PFSK-1 (cell line): ENCODE results near the gene NUDT3.

Experiments
- FOXP2 ChIP-seq: optimal IDR thresholded peaks from 2 replicates; pipeline ENCODE3; 2011; ENCODE audit warnings: borderline replicate concordance, control low read depth, inconsistent platforms; ENCODE audit not compliant: insufficient read depth; ENCODE audit errors: extremely low read length, extremely low read depth
- POLR2AphosphoS5 ChIP-seq: IDR thresholded peaks from 2 replicates; pipeline ENCODE4 v1.6.1; 2012; ENCODE audit warnings: low read depth, mild to moderate bottlenecking, control low read depth, low read length, moderate library complexity
- REST ChIP-seq, 2 experiments: IDR thresholded peaks; 2 replicates each; pipeline versions ENCODE4 v1.6.1 to v1.8.0; 2011 to 2012; ENCODE audit warnings: low read depth in 2 of 2, low read length in 2 of 2, control low read depth in 1 of 2, inconsistent platforms in 1 of 2, mild to moderate bottlenecking in 1 of 2, moderate library complexity in 1 of 2; ENCODE audit not compliant: insufficient read depth in 1 of 2
- SIN3A ChIP-seq: IDR thresholded peaks from 2 replicates; pipeline ENCODE4 v1.6.1; 2012; ENCODE audit warnings: mild to moderate bottlenecking, low read length, moderate library complexity, borderline replicate concordance; ENCODE audit not compliant: insufficient read depth
- TAF1 ChIP-seq: IDR thresholded peaks from 2 replicates; pipeline ENCODE4 v1.6.1; 2012; ENCODE audit warnings: low read length, control low read depth, borderline replicate concordance; ENCODE audit not compliant: insufficient read depth

DNA sequence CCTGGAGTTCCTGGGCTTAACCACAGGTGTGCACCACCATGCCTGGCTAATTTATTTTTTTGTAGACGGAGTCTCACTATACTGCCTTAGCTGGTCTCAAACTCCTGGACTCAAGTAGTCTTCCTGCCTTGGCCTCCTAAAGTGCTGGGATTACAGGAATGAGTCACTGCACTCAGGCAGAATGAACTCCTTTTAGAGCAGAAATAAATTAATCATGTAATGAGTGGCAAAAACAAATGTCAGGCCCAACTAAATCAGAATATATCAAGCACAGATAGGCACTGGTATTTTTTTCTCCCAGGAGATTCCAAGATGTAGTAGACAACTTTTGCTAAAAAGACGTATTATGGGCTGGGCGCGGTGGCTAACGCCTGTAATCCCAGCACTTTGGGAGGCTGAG is 30.8 kb upstream of the NUDT3 start:
- no peak for TF ChIP-seq REST (IDR thresholded peaks at IDR 0.05; ENCODE audit: insufficient read depth in 1 of 2, low read depth in 2 of 2, low read length in 2 of 2)
- TF ChIP-seq POLR2AphosphoS5, result no peak
- no peak for TF ChIP-seq TAF1
- no peak for TF ChIP-seq SIN3A
- TF ChIP-seq FOXP2, result no peak
